CD14-positive monocyte (primary cell): ENCODE measurements around the gene MT1G. TPM values are rescaled to one million over a fixed set of nuclear protein-coding genes. Genes with fewer than 3 reads are reported as not detected.

Experiments used
- DNase-seq, 3 donors: peaks; one replicate each; pipeline ENCODE4 v3.0.0-alpha.2; 2011 to 2022
- H2AFZ ChIP-seq: 2 replicates; pipeline ENCODE4 v1.6.0; 2012; ENCODE audit warnings: mild to moderate bottlenecking, low read depth, low read length, inconsistent platforms; ENCODE audit not compliant: insufficient read depth, poor library complexity, severe bottlenecking
- H3K27ac ChIP-seq, 2 donors: 1 replicate in 1 of 2; 2 replicates in 1 of 2; pipeline ENCODE4 v1.5.1; 2012 to 2013; ENCODE audit warnings: low read length in 2 of 2, control low read depth in 1 of 2, inconsistent platforms in 1 of 2, low read depth in 1 of 2, mild to moderate bottlenecking in 1 of 2
- H3K27me3 ChIP-seq, 2 donors: one replicate each; pipeline versions ENCODE4 v1.6.0 to v1.6.1; 2011 to 2013; ENCODE audit warnings: low read length in 2 of 2; ENCODE audit not compliant: control insufficient read depth in 2 of 2, insufficient read depth in 2 of 2
- H3K36me3 ChIP-seq, 2 donors: replicated peaks in 1 of 2; 1 replicate in 1 of 2; 2 replicates in 1 of 2; pipeline versions ENCODE4 v1.5.1 to v1.6.1; 2012 to 2013; ENCODE audit warnings: low read length in 2 of 2, control low read depth in 1 of 2, inconsistent platforms in 1 of 2, mild to moderate bottlenecking in 1 of 2; ENCODE audit not compliant: insufficient read depth in 2 of 2, control insufficient read depth in 1 of 2
- H3K4me1 ChIP-seq, 2 donors: 1 replicate in 1 of 2; 2 replicates in 1 of 2; pipeline versions ENCODE4 v1.5.1 to v1.6.1; 2012 to 2013; ENCODE audit warnings: low read length in 2 of 2, control low read depth in 1 of 2, inconsistent platforms in 1 of 2, mild to moderate bottlenecking in 1 of 2, moderate library complexity in 1 of 2; ENCODE audit not compliant: insufficient read depth in 2 of 2, control insufficient read depth in 1 of 2
- H3K4me2 ChIP-seq: replicated peaks from 2 replicates; pipeline ENCODE3; 2012; ENCODE audit warnings: low read length, moderate library complexity, mild to moderate bottlenecking; ENCODE audit not compliant: poor library complexity, severe bottlenecking; ENCODE audit errors: extremely low read depth
- H3K4me3 ChIP-seq, 3 experiments: fragments of 200-600 bp in 1 of 3; sonication (generic) in 1 of 3; replicated peaks in 1 of 3; 1 replicate in 2 of 3; 2 replicates in 1 of 3; pipeline ENCODE4 v1.5.1; 2011 to 2013; ENCODE audit warnings: low read length in 3 of 3, mild to moderate bottlenecking in 3 of 3, control low read depth in 2 of 3, low read depth in 2 of 3, inconsistent platforms in 1 of 3, moderate library complexity in 1 of 3
- H3K79me2 ChIP-seq: 2 replicates; pipeline ENCODE4 v1.6.0; 2012; ENCODE audit warnings: mild to moderate bottlenecking, control low read depth, inconsistent platforms, low read length, moderate library complexity; ENCODE audit not compliant: insufficient read depth
- H3K9ac ChIP-seq: 2 replicates; pipeline ENCODE4 v1.6.0; 2017; ENCODE audit warnings: low read length, mild to moderate bottlenecking; ENCODE audit not compliant: insufficient read depth, poor library complexity, severe bottlenecking
- H3K9me3 ChIP-seq, 2 donors: replicated peaks in 1 of 2; 1 replicate in 1 of 2; 2 replicates in 1 of 2; pipeline versions ENCODE4 v1.5.1 to v1.6.1; 2012 to 2013; ENCODE audit warnings: low read length in 2 of 2, control low read depth in 1 of 2; ENCODE audit not compliant: control insufficient read depth in 1 of 2, insufficient read depth in 1 of 2
- H4K20me1 ChIP-seq: 2 replicates; pipeline ENCODE4 v1.6.0; 2012; ENCODE audit warnings: mild to moderate bottlenecking, low read length, control low read depth, moderate library complexity; ENCODE audit not compliant: insufficient read depth
- H3K27ac Mint-ChIP-seq, 7 donors: one replicate each; pipeline ENCODE4 v1.8.0; 2020; ENCODE audit warnings: mild to moderate bottlenecking in 7 of 7, mixed read lengths in 7 of 7, moderate library complexity in 6 of 7, inconsistent platforms in 2 of 7
- H3K27me3 Mint-ChIP-seq, 3 donors: one replicate each; pipeline ENCODE4 v1.8.0; 2021 to 2022; ENCODE audit warnings: low read depth in 3 of 3, mild to moderate bottlenecking in 3 of 3, mixed read lengths in 3 of 3, moderate library complexity in 3 of 3, inconsistent platforms in 1 of 3
- H3K36me3 Mint-ChIP-seq, 2 donors: one replicate each; pipeline ENCODE4 v1.8.0; 2020; ENCODE audit warnings: mixed read lengths in 2 of 2, inconsistent platforms in 1 of 2, mild to moderate bottlenecking in 1 of 2
- H3K4me1 Mint-ChIP-seq: one replicate; pipeline ENCODE4 v1.8.0; 2020; ENCODE audit warnings: mild to moderate bottlenecking, mixed read lengths
- H3K4me3 Mint-ChIP-seq, 2 donors: one replicate each; pipeline ENCODE4 v1.8.0; 2020; ENCODE audit warnings: mild to moderate bottlenecking in 2 of 2, mixed read lengths in 2 of 2, moderate library complexity in 1 of 2
- H3K9me3 Mint-ChIP-seq, 7 donors: one replicate each; pipeline ENCODE4 v1.8.0; 2020 to 2022; ENCODE audit warnings: mixed read lengths in 7 of 7, mild to moderate bottlenecking in 6 of 7, moderate library complexity in 6 of 7, inconsistent platforms in 2 of 7
- WGBS: methylation state at CpG from one replicate; pipeline ENCODE4 v1.1.5; 2013; ENCODE audit warnings: missing lambda C conversion rate; ENCODE audit not compliant: insufficient coverage; 5-methylcytosine and 5-hydroxymethylcytosine counted together
- intact Hi-C, 2 donors: fragments of 100-400 bp; cut with micrococcal nuclease; formaldehyde crosslinking; loops; one replicate each; pipeline versions ENCODE4 v1.15.0 to v1.15.1; 2023
- polyA plus RNA-seq, 3 donors: library from polyadenylated mRNA; depleted of rRNA in 1 of 3; unstranded in 2 of 3; stranded (reverse) in 1 of 3; fragments of 300-500 nt in 2 of 3; fragments of >200 nt in 1 of 3; fragmentation: Illumina TruSeq in 2 of 3; gene quantifications; 1 replicate in 2 of 3; 2 replicates in 1 of 3; pipeline ENCODE4 v1.2.3, GENCODE V29; 2012 to 2021
- TF ChIP-seq, protein P1 (sequence below): fragments of 200-600 bp; IDR thresholded peaks from one replicate; pipeline ENCODE4 v1.8.0; 2022; ENCODE audit warnings: antibody characterized with exemption, mild to moderate bottlenecking

Gene MT1G
- polyA plus RNA-seq, 3 donors = 1.1 to 1.4 TPM; not detected in 1

DNA sequence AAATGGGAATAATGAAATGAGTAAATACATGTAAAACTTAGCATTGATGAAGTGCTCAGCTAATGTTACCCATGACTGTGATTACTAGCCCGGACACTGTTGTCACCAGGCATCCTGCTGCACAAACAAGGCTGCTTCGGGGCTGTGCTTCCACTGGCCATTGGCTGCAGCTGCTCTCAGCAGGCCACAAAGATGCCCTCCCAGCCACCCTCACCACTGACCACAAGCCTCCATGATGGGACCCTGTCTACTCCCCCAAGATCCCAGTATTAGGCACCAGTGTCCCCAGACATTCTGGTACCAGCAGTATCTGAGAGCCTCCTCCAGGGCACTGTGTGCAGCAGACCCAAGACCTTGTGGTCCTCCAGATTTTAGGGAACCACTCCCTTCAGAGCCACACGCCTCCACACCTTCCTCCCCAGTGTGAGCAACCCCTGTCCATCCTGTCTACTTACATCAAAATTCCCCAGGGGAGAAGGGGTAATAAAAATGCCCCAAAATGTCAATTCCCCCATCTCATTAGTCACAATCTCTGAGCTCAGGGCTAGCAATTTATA is 42.4 kb upstream of the MT1G start:
- TF ChIP-seq, protein P1, sequence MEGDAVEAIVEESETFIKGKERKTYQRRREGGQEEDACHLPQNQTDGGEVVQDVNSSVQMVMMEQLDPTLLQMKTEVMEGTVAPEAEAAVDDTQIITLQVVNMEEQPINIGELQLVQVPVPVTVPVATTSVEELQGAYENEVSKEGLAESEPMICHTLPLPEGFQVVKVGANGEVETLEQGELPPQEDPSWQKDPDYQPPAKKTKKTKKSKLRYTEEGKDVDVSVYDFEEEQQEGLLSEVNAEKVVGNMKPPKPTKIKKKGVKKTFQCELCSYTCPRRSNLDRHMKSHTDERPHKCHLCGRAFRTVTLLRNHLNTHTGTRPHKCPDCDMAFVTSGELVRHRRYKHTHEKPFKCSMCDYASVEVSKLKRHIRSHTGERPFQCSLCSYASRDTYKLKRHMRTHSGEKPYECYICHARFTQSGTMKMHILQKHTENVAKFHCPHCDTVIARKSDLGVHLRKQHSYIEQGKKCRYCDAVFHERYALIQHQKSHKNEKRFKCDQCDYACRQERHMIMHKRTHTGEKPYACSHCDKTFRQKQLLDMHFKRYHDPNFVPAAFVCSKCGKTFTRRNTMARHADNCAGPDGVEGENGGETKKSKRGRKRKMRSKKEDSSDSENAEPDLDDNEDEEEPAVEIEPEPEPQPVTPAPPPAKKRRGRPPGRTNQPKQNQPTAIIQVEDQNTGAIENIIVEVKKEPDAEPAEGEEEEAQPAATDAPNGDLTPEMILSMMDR = no peak
- Histone ChIP-seq H4K20me1 (no peaks in the 10 kb centered on the region), H3K4me1 (no peaks in the 10 kb centered on the region), H3K4me3 (no peak overlapping the region), H3K79me2 (no peaks in the 10 kb centered on the region), H3K27me3 (no peaks in the 10 kb centered on the region), H3K9ac (no peak overlapping the region), H3K36me3 (no peaks in the 10 kb centered on the region), H3K27ac (no peak overlapping the region), H3K9me3 (no peaks in the 10 kb centered on the region), H2AFZ (no peak overlapping the region), H3K4me2 (no peak overlapping the region)
- WGBS = 83% methylated on average over 1 of the region's 3 CpGs
- Mint-ChIP-seq H3K27me3 (peaks cover 9 to 15% (median 12%) of the 10 kb centered on the region in 3 donors), H3K36me3 (no peaks in the 10 kb centered on the region), H3K4me3 (no peak overlapping the region), H3K9me3 (no peaks in the 10 kb centered on the region), H3K27ac (peak overlapping the region in 1 of 7 donors; percentile 32), H3K4me1 (no peaks in the 10 kb centered on the region)
- no peak for DNase-seq
- intact Hi-C loops = no loop called here

DNA sequence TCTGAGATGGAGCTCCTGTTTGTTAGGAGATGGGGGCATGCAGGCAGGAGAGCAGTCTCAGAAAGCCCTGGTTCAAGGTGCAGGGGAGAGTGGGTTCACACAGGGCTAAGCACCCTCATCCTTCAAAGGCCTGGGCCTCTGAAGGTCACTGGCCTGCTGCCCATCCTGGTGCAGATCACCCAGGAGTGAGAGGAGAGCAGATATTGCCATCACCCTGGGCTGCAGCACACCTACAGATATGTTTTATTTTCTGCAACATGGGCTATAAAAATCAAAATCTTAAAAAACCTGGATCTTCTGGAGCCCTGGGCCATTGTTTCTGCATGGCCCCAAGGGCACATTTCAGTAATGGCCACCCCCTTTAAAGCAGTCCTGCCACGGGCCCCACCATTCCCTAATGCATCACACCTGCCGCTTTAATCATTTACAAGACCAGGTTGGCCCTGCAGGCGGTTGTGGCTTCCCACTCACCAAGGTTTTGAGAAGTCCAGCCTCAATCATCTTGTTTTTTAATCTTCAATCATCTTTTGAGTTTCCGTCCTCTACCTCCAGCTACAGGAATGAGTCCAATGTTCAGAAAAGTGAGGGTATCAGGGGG is 41.7 kb upstream of the MT1G start:
- 100% methylated on average over 1 of the region's 4 CpGs for WGBS
- intact Hi-C loops = loop anchor here (10.0 kb wide), 1 partner anchor 105 kb away; the partner anchor contains the start of gene MT2A (in 2 of the 2)
- no peak overlapping the region for H3K27ac ChIP-seq
- H3K36me3 ChIP-seq = no peaks in the 10 kb centered on the region
- Mint-ChIP-seq H3K36me3 (no peaks in the 10 kb centered on the region), H3K4me1 (no peaks in the 10 kb centered on the region), H3K27ac (peak overlapping the region in 1 of 7 donors; percentile 1), H3K4me3 (no peak overlapping the region), H3K9me3 (no peaks in the 10 kb centered on the region), H3K27me3 (peaks cover 8 to 13% (median 12%) of the 10 kb centered on the region in 3 donors)
- no peaks in the 10 kb centered on the region for H3K9me3 ChIP-seq
- no peaks in the 10 kb centered on the region for H3K27me3 ChIP-seq
- H2AFZ ChIP-seq = no peak overlapping the region
- H3K9ac ChIP-seq = no peak overlapping the region
- H3K79me2 ChIP-seq = no peaks in the 10 kb centered on the region
- no peaks in the 10 kb centered on the region for H4K20me1 ChIP-seq
- H3K4me1 ChIP-seq = no peaks in the 10 kb centered on the region
- no peak overlapping the region for H3K4me3 ChIP-seq
- TF ChIP-seq, protein P1 = no peak
- DNase-seq = no peak
- H3K4me2 ChIP-seq = no peak overlapping the region
